ENCODE data around the gene TANC1. TPM values are rescaled to one million over a fixed set of nuclear protein-coding genes. Genes with fewer than 3 reads are reported as not detected.

The TANC1 gene
- total RNA-seq, 1 donor from 2014 or later: 20.1 TPM

DNA sequence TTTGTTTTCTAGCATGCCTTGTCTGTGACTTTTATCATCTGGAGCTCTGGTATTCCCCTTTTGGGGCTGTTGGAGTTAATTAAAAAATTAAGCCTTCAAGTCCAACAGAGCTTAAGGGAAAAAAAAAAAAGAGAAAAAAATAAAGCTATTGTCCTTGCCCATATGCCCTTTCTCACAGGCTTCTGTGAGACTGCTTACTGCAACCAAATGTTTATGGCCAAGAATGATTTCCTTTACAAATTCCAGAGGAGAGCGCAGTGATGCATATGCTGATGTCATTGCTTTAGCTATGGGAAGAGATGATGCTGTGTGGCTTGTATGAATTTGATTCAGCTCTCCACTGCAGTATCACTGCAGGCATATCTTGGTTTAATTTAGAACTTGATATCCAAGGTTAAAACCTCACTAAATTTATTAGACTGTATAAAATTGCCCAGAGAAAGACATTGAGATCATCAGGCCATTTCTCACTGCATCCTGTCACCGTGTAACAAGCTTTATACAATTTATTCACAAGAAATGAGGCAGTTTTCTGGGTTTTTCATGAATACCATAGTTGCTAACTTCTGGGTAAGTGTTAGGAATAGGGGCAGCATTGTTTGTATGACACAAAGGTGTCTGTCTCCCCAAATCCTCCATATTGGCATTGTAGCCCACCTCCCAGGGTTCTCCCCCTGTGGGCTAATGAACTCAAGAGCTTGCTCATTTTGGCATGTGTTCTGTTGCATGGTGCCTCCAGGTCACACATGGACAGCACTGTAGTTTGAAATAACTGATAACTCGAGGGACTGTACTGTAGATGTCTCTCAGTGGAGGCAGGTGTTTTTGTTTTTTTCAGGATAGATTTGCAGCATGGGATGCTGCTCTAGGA, 85.0 kb downstream of the TANC1 start:
- DNase-seq (ENCODE audit: low read depth): no peak

DNA sequence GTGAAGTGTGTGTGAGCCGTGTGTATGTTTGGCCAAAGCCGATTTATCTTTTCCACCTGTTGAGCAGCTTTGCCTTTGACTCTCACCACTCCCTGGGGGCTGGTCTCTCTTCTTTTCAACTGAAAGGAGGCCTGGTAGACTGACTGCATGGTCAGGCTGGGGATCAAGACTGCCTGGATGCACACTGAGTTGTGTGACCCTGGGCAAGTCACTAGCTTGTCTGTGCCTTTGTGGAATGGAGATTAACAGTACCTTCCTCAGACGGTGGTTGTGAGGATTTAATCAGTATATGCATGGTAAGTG, 85.5 kb downstream of the TANC1 start:
- DNase-seq (ENCODE audit: low read depth): no peak

DNA sequence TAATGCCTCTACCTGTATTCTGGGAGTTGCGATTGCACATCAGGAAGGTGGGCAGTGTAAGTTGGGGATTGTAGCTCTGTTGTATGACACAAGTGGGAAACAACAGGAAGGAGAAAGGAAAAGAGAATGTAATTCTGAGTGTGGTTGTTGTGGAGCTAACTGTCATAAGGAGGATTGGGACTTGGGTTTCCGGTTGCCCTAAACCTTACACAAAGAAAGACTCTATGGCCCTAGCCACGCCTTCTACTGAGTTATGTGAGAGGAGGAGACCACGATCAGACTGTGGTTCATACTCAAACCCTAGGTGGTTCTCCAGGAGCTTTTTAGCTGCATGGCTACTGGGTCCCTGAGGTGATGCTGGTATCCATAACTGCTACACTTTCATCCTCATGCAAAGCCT, 86.5 kb downstream of the TANC1 start:
- no peak for DNase-seq (ENCODE audit: low read depth)

DNA sequence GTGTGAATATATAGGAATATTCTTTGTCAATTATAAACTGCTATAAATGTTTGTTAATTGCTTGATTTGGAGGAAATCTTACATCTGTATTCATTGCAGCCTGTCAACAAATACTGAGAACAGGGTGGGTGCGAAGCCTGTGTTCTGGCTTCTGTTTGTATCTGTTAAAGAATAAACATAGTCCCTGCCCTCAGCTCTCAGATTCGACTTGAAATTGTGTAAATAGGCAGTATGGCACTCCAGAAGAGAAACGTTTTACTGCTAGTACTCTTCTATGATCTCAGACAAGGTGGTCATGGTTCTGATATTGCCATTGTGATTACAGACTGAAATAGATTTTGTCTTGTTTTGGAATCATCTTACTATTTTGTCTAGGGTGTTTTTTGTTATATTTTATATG, 92.1 kb downstream of the TANC1 start:
- no peak for DNase-seq (ENCODE audit: low read depth)

DNA sequence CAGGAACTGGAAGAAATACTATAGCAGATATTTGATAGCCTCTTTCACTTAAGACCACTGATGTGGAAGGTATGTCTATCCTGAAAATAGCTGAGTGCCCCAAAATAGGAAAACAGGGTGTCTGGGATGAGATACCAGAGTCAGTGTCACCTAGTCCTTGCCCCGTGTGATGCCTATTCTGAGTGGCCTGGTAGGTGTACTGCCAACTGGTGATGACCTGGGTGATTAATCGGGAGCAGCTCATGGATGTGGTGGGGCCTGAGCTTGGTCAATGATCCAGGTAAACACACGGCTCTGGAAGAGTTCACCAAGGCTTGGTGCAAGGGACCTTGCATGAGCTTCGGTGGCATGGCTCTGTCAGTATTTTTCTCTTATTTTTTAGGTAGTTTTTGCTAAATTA, 95.2 kb downstream of the TANC1 start:
- no peak for DNase-seq (ENCODE audit: low read depth)

DNA sequence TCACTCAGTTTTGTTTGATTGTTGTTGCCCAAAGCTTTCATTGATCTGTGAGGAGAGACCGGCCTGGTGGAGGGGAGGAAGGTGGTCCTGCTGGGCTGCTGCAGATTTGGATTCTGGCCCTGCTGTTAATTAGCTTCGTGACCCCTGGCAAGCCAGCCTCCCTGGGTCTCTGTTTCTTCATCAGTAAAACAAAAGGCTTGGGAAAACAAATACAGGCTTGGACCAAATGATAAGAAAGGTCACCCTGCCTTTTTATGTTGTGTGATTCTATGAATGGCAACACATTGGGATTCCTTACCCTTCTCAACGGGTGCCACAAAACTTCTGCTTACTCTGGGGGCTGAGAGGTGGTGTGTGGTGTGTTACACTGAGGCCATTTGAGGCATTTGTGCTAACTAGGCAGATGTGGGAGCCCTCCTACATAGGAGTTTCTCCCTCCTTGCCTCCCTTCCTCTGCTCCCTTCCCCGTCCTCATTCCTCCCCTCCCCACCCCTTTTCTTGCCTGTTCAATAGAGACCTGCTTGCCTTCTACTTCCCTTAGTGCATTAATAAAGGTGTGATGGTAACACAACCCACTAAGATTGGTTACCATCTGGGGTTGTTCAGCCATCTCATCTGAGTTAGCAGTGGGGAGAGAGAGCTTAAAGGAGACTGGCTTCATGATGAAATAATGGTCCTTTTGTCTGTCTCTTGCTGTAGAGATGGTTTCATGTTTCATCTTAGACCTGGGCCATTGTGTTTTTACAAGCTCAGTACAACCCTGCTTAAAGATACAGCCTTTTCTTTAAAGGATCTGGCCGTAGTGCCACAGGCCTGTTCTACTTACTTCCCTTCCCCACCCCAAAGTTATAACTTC, 96.2 kb downstream of the TANC1 start:
- DNase-seq (ENCODE audit: low read depth): no peak

DNA sequence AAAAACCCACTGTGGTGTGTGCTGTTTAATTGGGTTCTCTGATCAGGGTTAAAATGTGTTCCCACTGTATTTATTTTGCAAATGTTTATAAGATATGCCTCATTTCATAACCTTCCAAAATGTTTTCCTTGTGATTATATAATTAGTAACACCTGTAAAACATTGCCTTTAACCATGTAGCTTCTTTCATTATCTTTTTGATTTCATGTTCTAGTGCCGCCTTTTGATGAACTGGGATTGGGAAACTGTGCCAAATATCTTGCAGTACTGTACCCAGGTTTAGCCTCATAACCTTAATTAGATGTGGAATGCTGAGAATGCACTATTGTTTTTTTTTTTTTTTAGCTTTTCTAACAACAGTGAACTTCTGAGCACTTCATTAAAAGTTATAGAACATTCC, 96.9 kb downstream of the TANC1 start:
- no peak for DNase-seq (ENCODE audit: low read depth)

DNA sequence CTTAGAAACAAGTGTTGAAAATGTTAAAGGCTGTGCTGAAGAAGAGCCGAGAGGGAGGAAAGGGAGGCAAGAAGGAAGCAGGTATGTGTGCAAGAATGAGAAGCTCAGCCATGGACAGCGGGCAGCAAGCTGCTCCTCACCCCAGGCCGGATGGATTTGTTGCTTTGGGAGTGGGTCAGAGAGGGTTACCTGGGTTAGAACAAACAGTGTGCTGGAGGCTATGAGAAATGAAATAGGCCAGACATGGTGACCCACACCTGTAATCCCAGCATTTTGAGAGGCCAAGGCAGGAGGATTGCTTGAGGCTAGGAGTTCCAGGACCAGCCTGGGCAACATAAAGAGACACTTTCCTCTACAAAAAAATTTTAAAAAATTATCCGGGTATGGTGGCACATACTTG, 97.5 kb downstream of the TANC1 start:
- no peak for DNase-seq (ENCODE audit: low read depth)

DNA sequence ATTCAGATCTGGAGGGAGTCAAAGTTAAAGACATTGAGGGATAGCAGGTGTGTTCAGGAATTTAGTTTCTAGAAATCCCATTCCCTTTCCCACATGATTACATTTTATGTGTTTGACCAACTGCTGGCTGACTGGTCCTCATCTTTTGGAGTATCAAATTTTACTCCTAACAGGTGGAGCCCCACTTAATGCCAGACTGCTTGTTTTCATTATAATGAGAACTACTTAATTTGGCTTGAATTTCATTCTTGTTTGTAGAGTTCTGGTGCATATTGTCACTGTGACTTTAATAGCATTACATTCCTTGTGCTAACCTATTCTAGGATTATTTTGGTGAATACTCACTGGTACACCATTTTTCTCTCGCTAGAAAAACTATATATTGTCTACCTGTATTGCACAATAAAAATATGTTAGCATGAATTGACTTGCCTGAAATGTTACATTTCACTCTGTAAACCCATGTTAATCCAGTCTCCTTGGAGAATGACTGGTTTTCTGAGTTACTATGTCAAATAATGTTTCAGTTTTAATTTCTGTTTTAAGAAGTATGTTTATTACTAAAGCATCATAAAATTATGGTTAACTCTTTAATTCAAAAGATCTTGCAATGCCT, 98.2 kb downstream of the TANC1 start:
- peak; percentile 51 for DNase-seq (ENCODE audit: low read depth)

DNA sequence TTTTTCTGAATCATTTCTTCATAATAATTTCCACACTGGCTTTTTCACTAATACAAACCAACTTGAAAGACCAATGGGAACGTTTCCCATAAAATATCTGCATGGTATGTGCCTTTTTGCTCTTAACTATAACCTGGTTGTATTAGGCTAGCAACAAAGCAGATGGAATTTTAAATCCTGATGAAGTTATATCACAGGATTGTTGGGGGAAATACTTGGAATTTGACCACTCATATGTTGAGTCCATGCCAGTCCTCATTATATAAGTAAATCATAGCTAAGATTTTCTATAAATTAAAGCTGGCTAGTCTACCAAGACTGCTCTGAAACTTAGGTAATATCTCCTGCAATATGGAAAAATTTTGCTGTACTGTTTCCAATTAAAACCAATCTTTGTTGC, 99.5 kb downstream of the TANC1 start:
- DNase-seq (ENCODE audit: low read depth): no peak

DNA sequence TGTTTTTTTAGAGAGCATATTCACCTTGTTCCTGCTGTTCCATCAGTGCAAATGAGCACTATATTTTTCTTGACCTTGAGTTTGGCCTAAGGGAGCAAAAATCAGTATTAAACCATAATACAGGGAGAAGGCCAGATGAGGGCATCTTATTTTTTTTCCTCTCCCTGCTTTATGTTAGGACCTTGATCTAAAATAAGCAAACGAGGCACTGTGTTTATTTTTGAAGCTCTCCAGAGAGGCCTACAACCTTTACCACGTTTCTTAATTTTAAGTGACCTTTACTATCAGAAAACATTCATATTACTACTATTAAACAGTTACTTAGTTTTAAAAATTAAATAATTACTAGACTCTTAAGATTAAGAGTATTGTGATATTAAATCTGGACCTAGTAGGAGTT, 100.8 kb downstream of the TANC1 start:
- DNase-seq (ENCODE audit: low read depth): no peak

DNA sequence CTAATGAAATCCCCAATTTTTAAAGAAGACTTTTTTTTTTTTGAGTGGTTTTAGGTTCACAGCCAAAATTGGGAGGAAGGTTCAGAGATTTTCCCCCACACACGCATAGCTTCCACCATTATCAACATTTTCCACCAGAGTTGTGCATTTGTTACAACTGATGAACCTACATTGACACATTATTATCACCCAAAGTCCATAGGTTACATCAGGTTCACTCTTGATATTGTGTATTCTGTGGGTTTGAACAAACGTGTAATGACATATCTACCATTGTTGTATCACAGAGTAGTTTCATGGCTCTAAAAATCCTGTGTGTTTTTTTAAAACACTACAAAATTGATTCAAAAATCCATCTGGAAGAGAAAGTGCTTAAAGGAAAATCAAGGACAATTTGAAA, 101.8 kb downstream of the TANC1 start:
- no peak for DNase-seq (ENCODE audit: low read depth)

DNA sequence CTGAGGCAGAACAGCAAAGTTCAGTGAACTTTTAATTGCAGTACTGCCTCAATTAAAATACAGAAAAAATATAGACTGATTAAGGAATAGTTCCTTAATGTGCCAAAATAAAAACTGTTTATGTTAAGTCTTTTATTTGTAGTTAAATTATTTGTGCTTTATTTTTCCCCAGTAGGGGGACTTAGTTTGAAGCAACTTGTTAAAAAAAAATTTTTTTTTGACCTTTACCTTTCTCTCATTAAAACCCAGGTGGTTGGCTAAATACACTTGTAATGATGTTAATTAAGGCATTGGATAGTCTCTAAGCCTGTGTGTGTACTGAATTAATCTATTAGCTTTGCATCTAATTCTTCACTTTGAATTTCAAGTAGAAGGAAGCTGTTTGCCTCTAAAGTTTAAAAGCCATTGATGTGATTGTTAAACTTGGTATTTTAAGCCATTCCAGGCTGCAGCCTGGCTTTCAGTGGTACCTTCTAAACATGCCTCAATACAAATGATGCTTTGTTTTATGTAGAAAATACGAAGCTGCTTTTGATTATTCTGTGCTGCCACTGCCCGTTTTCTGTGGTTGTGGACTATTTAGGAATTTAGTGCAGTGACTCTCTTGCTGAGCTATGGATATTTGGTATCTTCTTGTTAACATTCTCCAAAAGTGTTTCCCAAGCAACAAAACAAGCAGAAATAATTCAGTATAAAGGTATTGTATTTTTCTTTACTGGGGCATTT, 102.9 kb downstream of the TANC1 start:
- no peak for DNase-seq (ENCODE audit: low read depth)

DNA sequence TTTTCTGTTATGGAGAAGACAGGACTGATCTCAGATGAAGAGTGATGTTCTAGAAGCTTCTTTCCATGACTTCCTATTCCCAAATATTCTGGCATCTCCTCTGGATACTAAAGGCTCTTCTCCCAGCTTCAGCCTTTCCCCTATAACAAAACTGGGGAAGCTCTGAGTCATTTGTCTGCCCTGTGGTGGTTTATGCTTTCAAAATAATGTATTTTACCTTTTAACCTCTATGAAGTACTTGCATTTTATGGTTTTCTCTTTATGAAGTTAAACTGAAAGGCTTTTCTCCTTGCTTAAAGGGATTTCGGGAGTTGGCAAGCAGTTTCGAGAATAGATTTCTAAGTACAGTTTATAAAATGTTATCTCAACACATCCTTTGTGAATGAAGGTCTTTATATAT, 104.4 kb downstream of the TANC1 start:
- DNase-seq (ENCODE audit: low read depth): no peak

DNA sequence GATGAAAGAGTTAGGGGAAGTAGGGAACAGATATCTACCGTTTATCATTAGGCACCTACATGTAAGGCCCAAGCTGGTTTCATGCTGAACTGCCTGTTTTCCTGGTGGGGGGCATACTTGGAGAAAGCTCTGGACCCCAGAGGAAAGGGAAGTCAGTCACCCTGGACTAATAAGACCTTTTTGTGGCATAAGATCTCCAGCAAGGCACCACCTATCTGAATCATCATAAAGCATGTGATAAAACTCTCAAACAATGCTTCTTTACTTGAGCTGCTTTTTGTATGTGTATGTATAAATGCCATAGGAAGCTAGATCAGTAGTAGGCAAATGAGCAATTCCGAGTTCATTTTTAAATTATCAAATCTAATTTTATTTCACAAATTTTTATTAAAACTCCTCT, 104.8 kb downstream of the TANC1 start:
- no peak for DNase-seq (ENCODE audit: low read depth)

DNA sequence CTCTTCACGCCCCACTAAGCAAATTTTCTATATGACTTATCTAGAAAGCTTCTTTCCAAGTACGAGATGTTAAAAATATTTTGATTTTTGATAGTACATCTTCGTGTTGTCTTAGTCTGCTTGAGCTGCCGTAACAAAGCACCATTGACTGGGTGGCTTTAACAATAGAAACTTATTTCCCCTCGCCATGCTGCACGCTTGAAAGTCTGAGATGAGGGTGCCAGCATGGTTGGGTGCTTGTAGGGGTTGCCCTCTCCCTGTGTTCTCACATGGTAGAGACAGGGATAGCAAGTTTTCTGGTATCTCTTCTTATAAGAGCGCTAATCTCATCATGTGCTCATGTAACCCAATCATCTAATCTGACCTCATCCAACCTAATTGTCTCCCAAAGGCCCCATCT, 106.2 kb downstream of the TANC1 start:
- no peak for DNase-seq (ENCODE audit: low read depth)

DNA sequence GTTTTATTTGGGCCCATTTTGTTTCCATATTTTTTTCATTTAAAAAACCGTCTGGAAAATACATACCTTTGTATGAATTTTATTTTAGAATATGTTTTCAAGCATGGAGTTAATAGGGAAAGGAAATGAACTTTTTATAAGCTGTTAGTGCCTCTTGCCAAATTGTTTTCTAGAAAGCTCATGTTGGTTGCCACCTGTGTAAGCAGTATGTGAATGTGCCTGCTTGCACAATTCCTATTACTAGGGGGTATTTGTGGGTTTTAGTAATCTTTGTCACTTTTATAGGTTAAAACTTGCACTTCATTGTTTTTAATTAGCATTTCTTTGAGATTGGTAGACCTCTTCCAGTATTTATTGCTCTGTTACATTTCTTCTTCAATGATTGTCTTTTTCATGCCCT, 107.3 kb downstream of the TANC1 start:
- DNase-seq (ENCODE audit: low read depth): no peak

DNA sequence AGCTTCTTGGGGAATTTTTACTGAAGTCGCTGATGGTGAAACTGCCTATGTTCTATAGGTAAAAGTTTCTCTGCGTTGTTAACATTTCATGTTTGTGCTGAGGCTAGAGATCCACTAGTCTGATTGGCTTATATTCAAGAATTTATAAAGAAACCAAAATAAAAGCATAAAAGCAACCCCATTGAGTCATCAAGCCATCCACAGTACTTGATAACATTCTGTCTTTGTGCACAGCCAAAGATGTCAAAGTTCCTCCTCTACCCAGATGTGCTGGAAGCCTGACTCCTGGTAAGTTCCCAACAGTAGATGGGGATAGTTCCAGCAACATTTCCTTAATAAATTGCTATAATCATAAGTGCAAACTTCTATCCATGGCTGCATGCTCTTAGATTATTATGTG, 107.8 kb downstream of the TANC1 start:
- peak; percentile 53 for DNase-seq (ENCODE audit: low read depth)

DNA sequence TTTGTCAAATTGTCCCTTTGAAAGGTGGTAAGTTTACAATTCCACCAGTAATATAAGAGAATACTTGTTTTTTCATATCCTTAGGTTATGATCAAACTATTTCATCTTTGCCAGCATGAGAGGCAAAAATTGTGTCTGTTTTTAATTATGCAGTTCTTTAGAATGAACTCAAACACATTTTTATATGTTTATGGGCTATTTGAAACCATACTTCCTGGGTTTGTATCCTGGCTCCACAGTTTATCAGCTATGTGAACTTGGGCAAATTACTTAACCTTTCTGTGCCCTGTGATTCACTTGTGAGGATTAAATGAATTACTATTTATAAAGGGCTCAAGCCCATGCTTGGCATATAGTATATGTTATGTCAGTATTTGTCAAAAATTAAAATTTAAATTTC, 109.4 kb downstream of the TANC1 start:
- no peak for DNase-seq (ENCODE audit: low read depth)

DNA sequence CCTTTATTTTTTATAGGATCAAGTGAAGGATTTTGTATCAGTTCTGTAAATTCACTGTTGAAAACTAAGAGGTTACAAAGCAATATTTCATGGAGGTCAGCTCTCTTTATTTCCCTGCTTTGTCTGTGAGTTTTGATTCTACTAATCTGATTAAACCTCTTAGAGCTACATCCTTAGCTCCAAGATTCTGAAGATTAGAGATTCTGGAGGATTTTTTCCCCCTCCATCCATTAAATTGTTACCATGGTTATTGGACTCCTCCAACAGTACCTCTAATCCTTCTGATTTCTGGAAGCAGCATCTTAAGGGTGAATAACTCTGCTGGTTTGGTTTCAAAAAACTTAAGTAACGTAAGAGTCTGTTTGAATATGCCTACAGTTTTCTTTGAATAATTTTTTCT, 110.0 kb downstream of the TANC1 start:
- DNase-seq (ENCODE audit: low read depth): no peak

DNA sequence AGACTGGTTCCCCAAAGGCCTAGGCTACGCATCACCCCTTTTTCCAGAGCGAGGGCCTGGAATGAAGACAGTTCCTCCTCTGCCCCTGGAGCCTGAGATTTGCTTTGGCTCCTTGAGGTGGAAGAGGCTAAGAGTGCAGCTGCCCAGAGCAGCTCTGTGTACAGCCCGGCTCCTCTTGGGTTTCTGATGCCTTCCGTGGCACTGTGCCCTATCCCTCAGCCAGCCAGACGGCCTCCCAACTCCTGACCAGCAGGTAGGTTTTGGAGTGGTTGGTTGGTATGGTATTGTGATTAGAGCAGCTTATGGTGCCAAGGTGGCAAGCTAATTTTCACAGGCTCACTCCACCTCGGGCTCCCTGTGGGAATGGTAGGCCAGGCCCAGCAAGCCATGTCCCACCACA, 112.2 kb downstream of the TANC1 start:
- no peak for DNase-seq (ENCODE audit: low read depth)

DNA sequence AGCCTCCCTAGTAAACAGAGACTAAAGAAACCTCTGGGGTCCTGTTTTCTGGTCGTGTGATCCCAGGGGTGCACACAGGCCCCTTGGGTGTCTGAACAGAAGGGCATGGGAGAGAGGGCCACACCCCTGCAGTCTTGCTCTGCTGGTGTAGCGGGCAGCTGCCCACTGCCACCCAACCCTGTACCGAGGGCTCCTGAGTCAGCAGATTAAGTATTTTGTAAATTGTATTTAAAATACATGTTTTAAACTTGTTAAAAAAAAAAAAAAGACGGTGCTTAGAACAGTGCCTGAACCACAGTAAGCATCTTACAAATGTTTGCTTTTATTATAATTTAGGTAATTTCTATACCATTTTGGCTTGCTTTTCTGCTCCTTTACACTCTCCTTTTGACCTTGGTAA, 113.7 kb downstream of the TANC1 start:
- DNase-seq (ENCODE audit: low read depth): no peak
